ENCODE results near the gene ZNF41.
"Not testable (repeated sequence)": the region's sequence is repeated elsewhere in the genome, so short reads cannot be mapped to it uniquely, and the experiment has no call there.

The ZNF41 gene

DNA sequence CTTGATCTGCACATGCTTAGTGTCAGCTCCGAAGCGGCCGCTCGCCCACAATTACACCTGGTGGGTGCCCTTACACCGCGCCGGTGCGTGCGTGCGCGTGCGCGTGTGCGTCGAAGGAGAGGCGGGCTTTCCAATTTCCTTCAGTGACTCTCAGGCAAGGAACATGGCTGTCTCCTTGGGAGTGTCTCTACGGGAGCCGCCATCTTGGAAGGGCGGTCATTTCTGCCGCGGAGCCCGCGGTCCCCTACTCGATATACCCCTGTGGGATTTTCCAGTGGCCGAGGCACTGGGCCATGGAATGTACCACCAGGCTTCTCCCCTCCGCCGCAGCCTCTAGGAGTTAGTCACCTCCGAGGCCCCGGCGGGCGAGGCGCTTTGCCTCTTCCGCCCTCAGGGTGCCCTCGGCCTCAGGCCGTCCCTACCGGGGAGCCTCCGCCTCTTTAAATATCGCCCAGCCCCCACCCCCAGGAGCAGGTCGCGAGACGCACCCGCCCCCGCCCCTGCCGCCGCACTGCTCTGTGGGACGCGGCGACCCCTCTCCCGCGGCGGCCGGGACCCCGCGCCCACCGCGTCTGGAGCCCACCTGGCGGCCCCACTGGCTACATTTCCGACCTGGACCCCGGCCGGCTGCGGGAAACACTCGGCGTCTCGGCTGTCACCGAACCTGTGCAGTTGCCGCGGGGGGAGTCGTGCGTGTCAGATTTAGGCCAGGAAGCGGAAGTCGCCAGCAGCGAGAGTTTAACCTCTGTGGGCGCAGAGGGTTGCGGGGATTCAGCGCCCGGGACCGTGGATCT, at the start of gene ZNF41:
ZNF41 (minus strand) TSS at position 711 of the 794 bp plus-strand sequence. CDS start 15,741 bp downstream, outside the sequence.
- peak; percentile 27 to 59 for DNase-seq

DNA sequence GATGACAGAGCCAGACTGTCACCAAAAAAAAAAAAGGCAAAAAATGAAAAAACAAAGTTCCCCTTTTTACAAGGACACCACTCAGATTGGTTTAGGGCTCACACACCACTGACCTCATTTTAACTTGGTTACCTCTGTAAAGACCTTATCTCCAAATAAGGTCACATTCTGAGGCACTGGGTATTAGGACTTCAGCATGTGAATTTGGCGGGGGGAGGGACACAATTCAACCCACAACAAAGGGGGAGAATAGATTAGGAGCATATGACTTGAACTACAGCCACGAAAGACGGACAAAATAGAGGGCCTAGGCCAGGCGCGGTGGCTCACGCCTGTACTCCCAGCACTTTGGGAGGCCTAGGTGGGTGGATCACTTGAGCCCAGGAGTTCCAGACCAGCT, 47.0 kb upstream of the ZNF41 start:
- peak in 1 of 2 experiments; percentile 2 for DNase-seq

DNA sequence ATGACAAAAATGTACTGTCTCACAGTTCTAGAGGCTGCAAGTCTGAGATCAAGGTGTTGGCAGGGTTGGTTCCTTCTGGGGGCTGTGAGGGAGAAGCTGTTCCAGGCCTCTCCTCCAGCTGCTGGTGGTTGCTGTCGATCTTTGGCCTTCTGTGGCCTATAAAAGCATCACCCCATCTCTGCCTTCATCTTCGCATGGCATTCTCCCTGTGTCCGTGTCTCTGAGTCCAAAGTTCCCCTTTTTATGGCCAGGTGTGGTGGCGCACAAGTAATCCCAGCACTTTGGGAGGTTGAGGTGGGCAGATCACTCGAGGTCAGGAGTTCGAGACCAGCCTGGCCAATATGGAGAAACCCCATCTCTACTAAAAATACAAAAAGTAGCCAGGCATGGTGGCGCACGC, 46.5 kb upstream of the ZNF41 start:
- DNase-seq: no peak

DNA sequence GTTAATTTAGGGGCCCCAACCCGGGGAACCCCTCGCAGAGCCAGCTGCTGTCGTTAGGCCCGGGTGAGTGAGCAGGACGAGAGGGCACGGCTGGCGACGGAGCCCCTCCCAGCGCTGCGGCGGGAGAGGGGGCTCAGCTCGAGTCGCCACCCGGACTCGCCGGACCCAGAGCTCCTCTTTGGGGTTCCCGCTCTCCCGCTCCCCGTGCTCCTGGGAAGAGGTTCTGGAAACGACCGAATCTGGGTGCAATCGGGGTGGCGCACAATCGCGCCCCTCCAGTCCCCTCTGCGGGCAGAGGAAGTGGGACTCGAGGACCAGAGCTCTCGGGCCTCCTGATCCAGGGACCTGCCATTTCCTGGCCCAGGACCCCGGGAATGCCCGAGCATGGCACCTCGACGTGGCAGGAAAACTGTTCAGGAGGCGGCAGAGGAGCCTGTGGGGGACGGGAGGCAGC, 40.7 kb upstream of the ZNF41 start:
- DNase-seq: no peak

DNA sequence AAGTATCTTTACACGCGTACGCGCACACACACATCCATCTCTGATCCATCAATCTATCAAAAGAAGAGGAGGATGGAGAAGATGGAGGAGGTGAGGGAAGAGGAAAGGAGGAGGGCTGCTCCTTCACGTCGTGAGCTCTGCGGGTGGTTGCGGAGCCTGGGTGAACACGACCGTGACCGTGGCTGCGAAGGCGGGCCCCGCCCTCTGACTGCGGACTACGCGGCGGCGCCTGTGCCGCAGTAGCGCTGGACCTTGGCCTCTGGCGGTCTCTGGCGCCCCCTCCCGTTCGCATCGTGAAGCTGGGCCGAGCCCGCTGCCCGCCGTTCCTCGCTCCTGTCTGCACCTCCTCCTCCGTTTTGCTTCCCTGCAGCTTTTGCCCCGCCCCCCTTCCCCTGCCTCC, 40.3 kb upstream of the ZNF41 start:
- DNase-seq: peak; percentile 37 to 45

DNA sequence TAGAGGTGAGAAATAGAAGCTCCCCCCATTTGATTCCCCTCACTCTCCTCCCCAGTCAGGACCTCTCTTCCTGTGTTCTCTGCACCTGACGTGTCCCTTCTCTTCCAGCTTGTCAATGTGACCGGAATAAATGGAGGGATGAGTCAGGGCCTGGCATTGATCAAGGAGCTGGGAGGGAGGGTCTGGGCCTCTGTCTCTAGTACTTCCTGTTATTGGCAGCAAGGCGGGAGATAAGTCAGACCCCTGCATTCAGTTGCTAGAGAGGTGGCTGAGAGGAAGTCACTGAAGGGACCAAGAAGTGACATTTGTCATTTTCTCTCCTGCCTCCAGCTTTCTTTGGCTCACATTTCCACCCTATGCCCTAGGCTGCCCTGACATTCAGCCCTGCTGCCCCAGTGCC, 35.1 kb upstream of the ZNF41 start:
- DNase-seq: no peak

DNA sequence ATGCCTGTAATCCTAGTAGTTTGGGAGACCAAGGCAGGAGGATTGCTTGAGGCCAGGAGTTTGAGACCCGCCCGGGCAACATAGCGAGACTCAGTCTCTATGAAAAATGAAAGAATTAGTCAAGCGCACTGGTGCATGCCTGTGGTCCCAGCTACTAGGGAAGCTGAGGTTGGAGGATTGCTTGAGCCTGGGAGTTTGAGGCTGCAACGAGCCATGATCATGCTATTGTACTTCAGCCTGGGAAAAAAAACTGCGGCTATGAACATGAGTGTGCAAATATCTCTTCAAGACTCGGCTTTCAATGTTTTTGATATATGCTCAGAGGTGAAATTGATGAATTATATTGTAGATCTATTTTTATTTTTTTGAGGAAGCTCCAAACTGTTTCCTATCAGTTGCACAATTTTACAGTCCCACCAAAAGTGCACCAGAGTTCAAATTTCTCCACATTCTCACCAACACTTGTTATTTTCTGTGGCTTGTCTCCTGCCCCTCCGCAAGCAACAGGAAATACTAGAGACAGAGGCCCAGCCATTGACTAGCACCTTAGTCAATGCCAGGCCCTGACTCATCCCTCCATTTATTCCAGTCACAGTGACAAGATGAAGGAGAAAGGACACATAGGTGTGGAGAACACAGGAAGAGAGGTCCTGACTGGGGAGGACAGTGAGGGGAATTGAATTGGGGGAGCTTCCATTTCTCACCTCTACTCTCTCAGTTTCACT, 33.1 kb upstream of the ZNF41 start:
- DNase-seq: no peak

DNA sequence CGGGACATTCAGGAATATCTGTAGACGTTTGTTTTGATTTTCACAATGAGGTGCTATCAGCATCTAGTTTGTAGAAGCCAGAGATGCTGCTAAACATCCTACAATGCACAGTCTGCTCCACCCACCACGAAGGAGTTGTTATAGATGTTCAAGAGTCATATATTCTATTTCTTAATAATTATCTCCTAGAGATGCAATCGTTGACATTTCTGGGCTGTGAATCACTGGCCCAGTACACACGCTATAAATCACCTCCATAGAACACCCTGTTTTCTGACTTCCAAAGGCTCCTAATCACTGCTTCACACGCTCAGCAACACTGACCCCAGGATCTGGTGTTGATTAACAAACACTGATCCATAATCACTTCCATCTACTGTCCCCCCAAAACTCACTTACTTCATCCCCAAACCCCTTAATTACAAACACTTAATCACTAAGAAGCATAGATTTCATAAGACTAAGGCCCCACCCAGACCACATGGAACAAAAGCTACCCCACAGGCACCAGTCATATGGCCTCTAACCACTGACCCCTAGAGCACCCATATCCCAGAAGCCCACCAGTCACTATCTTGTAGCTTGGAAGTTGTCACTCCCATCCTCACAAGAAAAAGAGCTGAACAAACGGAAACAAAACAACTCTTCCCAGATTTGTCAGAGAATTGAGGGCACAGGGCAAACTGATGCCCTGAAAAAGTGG, 31.7 kb upstream of the ZNF41 start:
- DNase-seq: no peak

DNA sequence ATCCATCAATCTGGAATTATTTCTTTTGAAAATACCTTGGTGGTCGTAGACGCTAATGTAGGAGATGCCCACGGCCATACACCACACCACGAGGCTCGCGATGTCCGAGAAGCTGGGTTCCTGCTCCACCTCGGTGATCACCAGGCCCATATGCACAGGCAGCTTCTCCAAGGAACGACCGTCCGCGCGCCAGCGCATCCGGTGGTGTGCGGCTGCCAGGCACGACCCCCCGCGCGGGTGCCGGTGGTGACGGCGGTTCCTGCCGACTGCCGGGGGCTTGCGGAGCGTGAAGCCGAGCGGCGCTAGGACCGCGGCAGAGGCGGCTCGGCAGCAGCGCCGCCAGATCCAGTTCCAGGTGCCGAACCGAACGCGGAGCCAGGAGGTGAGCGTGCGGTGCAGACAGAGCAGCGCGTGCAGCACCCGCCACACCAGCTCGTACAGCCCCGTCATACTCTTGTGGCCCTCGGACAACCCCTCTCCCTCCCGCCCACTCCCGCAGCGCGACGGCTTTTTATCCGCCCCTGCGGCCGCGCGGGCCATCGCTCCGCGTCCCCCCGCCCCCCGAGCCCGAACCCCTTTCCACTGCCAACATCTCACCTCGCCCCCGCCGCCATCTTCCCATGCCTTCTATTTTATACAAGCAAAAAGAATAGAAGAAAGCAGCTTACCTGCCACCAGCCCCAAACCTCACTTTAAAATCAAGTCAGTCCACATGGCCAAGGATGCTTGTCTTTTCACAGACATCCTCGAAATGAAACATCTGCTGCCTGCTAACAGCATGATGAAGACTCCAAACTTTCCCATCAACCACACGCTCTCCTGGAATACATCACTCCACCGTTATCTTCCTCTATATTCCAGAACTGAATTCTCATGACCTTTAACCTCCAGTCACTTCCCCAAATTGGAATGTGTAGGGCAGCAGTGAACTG, 30.3 kb upstream of the ZNF41 start:
- DNase-seq: not testable (repeated sequence)

DNA sequence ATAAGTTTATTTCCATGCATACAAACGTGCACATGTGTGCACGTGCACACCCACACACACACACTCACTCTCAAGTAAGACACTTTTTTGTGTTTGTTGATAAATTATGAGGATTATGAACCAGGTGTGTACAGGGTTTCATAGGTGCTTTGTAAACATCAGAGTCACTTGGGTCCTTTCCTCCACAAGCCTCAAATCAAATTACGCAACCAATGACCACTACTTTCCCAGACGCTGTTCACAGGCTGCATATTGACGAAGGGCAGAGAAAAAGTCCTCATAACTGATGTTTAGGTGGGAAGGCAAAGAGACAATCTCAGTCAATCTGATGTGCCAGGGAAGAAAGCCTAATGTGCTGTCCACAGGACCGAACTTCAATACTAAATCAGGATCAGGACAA, 29.4 kb upstream of the ZNF41 start:
- DNase-seq: not testable (repeated sequence)

DNA sequence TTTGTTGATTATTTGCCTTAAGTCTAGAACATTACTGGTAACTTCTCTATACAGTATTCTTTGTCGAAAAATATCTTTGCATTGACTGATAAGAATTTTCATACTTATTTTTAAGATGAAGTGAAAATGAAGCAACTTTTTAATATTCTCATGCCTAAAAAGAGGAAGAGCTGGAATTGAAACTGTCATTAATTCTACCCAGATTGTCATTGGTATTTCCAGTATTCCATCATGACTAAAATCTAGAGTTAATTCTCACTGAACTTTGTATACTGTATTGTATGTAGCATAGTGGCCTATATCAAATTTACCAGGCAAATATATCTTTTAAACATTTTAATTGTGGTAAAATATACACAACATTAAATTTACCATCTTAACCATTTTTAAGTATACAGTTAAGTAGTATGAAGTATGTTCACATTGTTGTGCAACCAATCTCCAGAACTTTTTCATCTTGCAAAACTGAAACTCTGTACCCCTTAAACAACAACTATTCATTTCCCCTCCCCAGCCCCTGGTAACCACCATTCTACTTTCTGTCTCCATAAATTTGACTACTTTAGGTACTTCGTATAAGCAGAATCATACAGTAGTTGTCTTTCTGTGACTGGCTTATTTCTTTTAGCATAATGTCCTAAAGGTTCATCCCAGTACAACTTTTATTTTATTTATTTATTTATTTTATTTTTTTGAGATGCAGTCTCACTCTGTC, 24.3 kb upstream of the ZNF41 start:
- no peak for DNase-seq

DNA sequence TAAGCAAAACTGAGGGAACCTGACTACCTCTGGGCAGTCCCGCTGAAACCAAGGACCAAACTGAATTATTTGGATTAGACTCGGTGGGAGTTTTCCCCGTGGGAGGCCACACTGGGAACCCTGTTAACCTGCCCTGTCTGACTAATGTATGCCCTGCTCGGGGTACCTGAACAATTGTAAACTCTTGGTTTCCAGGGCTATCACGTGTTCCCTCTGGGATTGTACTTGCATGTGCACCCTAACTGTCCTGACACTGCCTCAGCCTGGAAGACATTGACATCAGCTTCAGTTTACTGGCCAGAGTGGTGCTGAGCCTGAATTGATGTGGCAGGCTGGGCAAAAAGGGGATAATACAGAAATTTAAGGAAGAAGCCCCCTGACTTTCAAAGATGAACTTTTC, 20.1 kb upstream of the ZNF41 start:
- DNase-seq: no peak

DNA sequence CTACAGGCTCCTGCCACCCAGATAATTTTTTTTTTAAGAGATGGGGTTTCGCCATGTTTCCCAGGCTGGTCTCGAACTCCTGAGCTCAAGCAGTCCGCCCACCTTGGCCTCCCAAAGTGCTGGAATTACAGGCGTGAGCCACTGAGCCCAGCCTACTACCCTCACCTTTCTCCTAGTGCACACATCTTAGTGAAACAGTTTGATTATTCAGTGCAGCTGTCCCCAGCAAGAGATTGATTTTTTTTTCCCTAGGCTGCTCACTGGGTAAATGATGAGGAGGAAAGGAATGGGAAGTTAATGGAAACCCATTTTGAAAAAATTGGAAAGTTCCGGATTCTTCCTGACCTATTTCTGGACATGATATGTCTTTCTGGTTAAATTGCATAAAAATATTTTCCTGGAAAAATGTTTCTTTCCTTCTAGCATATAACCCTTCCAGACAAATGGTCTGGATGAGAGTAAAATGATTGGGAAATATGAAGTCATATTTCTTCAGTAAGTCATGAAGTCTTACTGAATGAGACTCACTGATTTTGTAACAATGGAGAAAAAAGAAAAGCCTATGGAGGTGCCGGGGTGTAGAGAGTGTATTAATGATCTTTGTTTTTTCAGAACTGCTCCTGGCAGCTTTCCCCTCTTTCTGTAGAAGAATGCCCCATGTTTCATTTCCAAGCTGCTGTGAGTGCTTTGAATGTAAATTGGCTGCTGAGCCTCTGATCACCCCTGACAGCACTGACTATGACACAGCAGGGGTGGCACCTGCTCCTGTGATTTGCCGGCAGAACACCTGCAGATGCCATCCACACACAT, 19.5 kb upstream of the ZNF41 start:
- no peak for DNase-seq

DNA sequence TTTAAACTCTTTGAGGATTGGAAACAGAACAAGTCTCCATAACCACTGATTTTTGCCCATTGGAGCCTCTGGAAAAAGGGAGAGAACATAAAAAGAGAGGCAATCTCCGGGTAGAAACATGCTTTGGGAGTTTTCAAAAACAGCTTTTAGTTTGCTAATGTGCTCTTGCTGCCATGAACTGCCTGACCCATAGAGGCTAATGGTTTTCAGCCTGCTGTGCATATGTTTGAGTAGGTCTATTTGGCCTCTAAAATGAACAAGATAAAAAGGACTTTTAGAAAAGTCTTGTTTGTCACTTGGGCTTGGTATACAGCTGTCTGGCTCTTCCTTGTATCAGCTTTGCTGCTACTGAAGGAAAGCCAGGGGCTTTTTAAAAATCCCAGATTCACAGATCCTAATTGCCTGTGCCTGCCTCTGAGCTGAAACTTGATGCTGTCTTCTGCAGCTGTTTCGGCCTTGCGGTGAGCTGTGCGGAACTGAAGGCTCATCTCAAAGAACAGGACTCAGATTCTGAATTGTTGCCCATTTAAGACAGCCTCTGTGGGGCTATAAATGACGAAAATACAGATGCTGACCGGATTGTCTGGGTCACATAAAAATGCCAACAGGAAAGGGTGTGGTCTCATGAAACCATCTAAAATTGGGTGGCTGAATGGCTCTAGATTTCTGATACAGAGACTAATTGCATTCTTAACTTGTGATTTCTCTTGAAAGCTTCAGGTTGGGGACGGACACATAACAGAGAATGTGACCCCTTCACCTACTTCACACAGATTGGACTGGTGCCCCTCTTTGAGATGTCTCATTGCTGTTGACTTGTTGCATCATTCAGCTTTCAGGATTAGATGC, 18.4 kb upstream of the ZNF41 start:
- DNase-seq: no peak

DNA sequence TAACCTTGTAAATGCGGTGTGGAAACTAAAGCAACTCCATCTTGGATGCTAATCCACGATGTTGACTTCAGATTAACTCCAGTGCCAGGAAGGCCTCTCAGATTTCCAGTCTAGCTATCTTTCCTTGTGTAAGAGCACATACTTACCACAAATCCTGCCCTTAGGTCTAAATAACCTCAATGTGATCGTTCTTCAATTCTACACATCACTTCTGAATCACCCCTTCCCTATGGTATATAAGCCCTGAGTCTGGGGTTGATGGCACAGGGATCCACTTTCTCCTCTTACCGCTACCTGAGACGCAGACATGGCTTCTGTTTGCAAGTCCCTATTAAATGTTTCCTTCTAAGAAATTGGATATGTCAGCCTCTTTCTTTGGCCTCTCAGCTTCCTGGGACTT, 17.5 kb upstream of the ZNF41 start:
- DNase-seq: no peak

DNA sequence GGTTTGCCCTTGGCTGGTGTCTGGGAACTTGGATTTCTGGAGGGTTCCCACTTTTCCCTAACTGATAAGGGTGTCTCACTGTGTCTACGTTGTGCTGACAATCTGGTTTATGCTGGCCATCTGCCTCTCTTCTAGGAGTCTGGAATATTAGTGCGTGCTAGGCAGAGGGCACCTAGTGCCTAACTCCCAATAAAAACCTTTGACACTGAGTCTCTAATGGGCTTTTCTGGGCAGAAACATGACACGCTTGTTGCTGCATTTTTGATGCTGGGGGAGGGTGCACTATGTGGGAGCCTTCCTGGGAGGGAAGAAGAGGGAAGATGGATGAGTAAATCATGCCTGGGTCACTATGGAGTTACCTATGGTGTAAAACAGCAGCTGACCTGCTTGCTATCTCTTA, 16.3 kb upstream of the ZNF41 start:
- DNase-seq: no peak

DNA sequence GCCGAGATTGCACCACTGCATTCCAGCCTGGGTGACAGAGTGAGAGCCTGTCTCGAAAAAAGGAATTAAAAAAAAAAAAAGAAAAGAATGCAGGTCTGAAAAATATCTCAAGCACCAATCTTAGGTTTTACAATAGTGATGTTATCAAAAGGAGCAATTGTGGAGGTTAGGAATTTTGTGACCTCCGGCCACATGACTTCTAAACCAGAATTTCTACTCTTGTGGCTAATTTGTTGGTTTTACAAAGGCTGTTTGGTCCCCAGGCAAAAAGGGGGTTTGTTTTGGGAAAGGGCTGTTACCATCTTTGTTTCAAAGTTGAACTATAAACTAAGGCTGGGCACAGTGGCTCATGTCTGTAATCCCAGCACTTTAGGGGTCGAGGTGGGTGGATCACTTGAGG, 15.4 kb upstream of the ZNF41 start:
- DNase-seq: no peak

DNA sequence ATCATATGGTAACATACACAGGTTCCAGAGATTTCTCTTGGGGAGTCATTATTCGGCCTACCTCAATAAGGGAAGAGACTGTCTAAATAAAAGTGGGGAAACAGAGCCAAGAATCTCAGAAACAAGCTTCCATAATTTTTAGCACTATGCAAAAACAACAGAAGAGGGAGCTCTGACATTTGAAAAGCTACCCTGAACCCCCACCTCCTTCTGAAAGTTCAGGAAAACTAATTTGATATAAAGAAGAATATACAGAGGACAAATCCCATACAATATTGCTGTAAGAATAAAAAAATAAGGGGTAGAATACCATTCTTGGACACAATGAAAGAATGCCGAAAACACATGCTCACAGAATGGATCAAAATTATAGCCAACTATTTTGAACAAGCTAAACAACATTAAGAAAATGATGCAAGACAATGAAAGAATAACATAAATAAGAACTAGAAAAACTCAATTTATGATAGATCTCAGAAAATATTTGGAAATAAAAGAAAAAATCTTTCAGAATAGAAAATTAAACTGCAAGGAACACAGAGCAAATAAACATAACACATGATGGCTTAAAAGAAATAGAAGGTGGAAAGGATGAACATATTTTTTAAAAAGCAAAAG, 14.4 kb upstream of the ZNF41 start:
- peak in 1 of 2 experiments; percentile 5 for DNase-seq

DNA sequence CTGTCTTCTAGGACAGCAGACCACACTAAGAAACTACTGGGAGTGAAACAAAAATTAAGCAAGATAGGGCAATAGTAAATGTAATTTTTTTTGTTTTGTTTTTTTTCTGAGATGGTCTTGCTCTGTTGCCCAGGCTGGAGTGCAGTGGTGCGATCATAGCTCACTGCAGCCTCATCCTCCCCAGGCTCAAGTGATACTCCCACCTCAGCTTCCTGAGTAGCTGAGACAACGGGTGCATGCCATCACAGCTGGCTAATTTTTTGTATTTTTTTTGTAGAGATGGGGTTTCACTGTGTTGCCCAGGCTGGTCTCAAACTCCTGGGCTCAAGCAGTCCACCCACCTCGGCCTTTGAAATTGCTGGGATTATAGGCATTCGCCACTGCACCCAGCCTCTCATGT, 9.1 kb upstream of the ZNF41 start:
- DNase-seq: not testable (repeated sequence)

Data from AML-193 (cell line).